ENCODE results near the gene IL31.

IL31 gene

GRCh38 chr12:122159882-122160281 lies 14.1 kb downstream of the IL31 start:
- ChIA-PET POLR2A (interaction anchor here (0.6 kb wide), 1 partner anchor 252 kb away, joined by 10 read pairs; no protein-coding TSS in a partner anchor), CTCF (interaction anchor here (0.7 to 1.6 kb wide), 5 partner anchors 11 to 30 kb away, joined by 3 to 7 read pairs (median 3); no protein-coding TSS in a partner anchor)
- peak; percentile 16 for TF ChIP-seq CTCF (IDR thresholded peaks at IDR 0.05; ENCODE audit: control extremely low read depth, extremely low read depth, low read depth, missing control alignments)
- DNase-seq (ENCODE audit: extremely low spot score): no peak

GRCh38 chr12:122158700-122159285 lies 15.2 kb downstream of the IL31 start:
- DNase-seq (ENCODE audit: extremely low spot score): no peak
- TF ChIP-seq CTCF (IDR thresholded peaks at IDR 0.05; ENCODE audit: control extremely low read depth, extremely low read depth, low read depth, missing control alignments): no peak
- CTCF ChIA-PET: interaction anchor here (0.9 to 1.6 kb wide), 8 partner anchors 8 to 364 kb away, joined by 3 to 7 read pairs (median 3); partner anchors contain the start of gene LRRC43
- POLR2A ChIA-PET: interaction anchor here (0.7 kb wide), 1 partner anchor 62 kb away, joined by 3 read pairs; no protein-coding TSS in a partner anchor

DNA sequence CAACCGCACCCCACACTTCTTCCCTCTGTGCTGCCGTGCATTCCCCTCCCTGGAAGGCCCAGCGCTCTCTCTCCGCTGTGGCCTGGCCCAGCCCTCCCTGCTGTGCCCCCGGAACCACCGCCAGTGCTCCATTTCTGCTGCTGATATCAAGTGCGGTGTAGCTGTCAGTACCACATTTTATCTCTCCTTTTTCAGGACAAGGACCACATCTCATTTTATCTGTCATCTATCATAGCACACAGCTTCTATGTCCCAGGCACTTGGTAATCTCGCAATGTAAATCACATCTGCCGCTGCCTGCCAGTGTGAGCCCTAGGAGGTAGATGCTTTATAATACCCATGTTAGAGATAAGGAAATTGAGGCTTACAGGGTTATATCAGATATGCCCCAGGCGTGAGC lies 18.3 kb downstream of the IL31 start:
- no peak for TF ChIP-seq CTCF (IDR thresholded peaks at IDR 0.05; ENCODE audit: control extremely low read depth, extremely low read depth, low read depth, missing control alignments)
- no peak for DNase-seq (ENCODE audit: extremely low spot score)
- CTCF ChIA-PET: interaction anchor here (1.2 kb wide), 1 partner anchor 17 kb away, joined by 4 read pairs; no protein-coding TSS in a partner anchor
- POLR2A ChIA-PET: interaction anchor here (0.5 to 0.6 kb wide), 2 partner anchors 243 to 1176 kb away, joined by 3 read pairs; no protein-coding TSS in a partner anchor

DNA sequence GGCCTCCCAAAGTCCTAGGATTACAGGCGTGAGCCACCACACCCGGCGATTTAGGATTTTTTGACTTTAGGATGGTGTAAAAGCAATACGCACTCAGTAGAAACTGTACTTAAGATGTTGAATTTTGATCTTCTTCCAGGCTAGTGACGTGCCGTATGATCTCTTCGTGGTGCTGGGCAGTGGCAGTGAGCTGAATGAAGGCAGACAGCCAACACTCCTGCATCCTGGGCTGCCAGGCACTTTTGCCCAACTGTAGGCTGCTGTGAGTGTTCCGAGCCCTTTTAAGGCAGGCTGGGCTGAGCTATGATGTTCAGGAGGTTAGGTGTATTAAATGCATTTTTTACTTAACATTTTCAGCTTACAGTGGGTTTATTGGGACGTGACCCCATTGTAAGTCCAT lies 21.3 kb downstream of the IL31 start:
- no peak for TF ChIP-seq CTCF (IDR thresholded peaks at IDR 0.05; ENCODE audit: control extremely low read depth, extremely low read depth, low read depth, missing control alignments)
- no peak for DNase-seq (ENCODE audit: extremely low spot score)
- ChIA-PET CTCF (no interaction called here), POLR2A (no interaction called here)

- CTCF ChIA-PET: interaction anchor here (0.7 to 2.1 kb wide), 2 partner anchors 16 to 38 kb away, joined by 3 to 6 read pairs; no protein-coding TSS in a partner anchor
- POLR2A ChIA-PET: no interaction called here
- TF ChIP-seq CTCF (IDR thresholded peaks at IDR 0.05; ENCODE audit: control extremely low read depth, extremely low read depth, low read depth, missing control alignments): no peak
These were observed 23.8 kb downstream of the IL31 start for GRCh38 chr12:122150127-122150681.

DNA sequence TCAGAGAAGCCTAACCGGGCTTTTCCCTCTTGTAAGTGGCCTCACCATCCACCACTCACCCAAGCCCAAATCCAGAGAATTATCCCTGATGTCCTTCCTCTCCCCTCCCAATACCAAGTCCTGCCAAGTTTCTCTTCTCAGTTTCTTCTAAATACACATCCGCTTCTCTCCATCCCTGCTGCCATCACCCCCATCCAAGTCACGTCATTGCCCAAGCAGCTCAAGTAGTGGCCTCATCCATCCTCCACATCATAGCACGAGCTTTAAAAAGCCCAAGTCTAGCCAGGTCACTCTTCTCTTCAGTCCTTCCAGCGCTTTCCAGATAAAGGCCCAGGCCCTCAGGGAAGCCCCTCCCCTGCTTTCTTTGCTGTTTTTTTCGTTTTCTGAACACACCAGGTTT lies 25.4 kb downstream of the IL31 start:
- ChIA-PET CTCF (interaction anchor here (0.9 to 1.6 kb wide), 4 partner anchors 11 to 94 kb away, joined by 3 to 5 read pairs (median 3); no protein-coding TSS in a partner anchor), POLR2A (interaction anchor here (0.5 kb wide), 1 partner anchor 1766 kb away, joined by 3 read pairs; no protein-coding TSS in a partner anchor)
- DNase-seq (ENCODE audit: extremely low spot score): no peak
- TF ChIP-seq CTCF (IDR thresholded peaks at IDR 0.05; ENCODE audit: control extremely low read depth, extremely low read depth, low read depth, missing control alignments): no peak

More at GRCh38 chr12:122150127-122150681, 23.8 kb downstream of the IL31 start:
- no peak for DNase-seq (ENCODE audit: extremely low spot score)
